Fibroblast of lung (primary cell): ENCODE results near the gene TIGD4. TPM values are rescaled to one million over a fixed set of nuclear protein-coding genes. Genes with fewer than 3 reads are reported as not detected.

ENCODE experiments used
- DNase-seq, 2 donors: peaks; one replicate each; pipeline versions ENCODE4 v3.0.0 to v3.0.0-alpha.2; 2010; ENCODE audit warnings: low read depth in 2 of 2
- H2AFZ ChIP-seq: 2 replicates; pipeline ENCODE4 v1.5.1; 2012; ENCODE audit warnings: low read length, control low read depth, inconsistent platforms
- H3K27ac ChIP-seq: 2 replicates; pipeline ENCODE4 v1.5.1; 2011; ENCODE audit warnings: low read length, control low read depth; ENCODE audit not compliant: insufficient read depth
- H3K27me3 ChIP-seq: 2 replicates; pipeline ENCODE4 v1.5.1; 2011; ENCODE audit warnings: mild to moderate bottlenecking, low read length; ENCODE audit not compliant: control insufficient read depth, insufficient read depth
- H3K36me3 ChIP-seq: 2 replicates; pipeline ENCODE4 v1.5.1; 2011; ENCODE audit warnings: low read length; ENCODE audit not compliant: control insufficient read depth, insufficient read depth
- H3K4me1 ChIP-seq: 2 replicates; pipeline ENCODE4 v1.5.1; 2011; ENCODE audit warnings: low read length; ENCODE audit not compliant: control insufficient read depth, insufficient read depth; ENCODE audit errors: extremely low read depth
- H3K4me2 ChIP-seq: 2 replicates; pipeline ENCODE4 v1.5.1; 2011; ENCODE audit warnings: low read length, control low read depth; ENCODE audit not compliant: insufficient read depth; ENCODE audit errors: extremely low read depth
- H3K4me3 ChIP-seq, 4 experiments: fragments of 200-600 bp in 1 of 4; sonication (generic) in 1 of 4; replicated peaks in 1 of 4; 2 replicates each; pipeline ENCODE4 v1.5.1; 2011 to 2016; ENCODE audit warnings: low read length in 4 of 4, low read depth in 3 of 4, mild to moderate bottlenecking in 3 of 4, control low read depth in 2 of 4, inconsistent platforms in 1 of 4, mixed read lengths in 1 of 4; ENCODE audit not compliant: insufficient read depth in 1 of 4; ENCODE audit errors: control extremely low read depth in 1 of 4
- H3K79me2 ChIP-seq: 2 replicates; pipeline ENCODE4 v1.5.1; 2012; ENCODE audit warnings: mild to moderate bottlenecking, low read length, inconsistent platforms; ENCODE audit not compliant: control insufficient read depth, insufficient read depth
- H3K9ac ChIP-seq: 2 replicates; pipeline ENCODE4 v1.5.1; 2011; ENCODE audit warnings: mild to moderate bottlenecking, low read length, control low read depth; ENCODE audit not compliant: insufficient read depth
- H3K9me3 ChIP-seq: 2 replicates; pipeline ENCODE4 v1.5.1; 2012; ENCODE audit warnings: low read depth, low read length; ENCODE audit not compliant: control insufficient read depth, insufficient read depth
- H4K20me1 ChIP-seq: 2 replicates; pipeline ENCODE4 v1.5.1; 2011; ENCODE audit warnings: low read length; ENCODE audit not compliant: control insufficient read depth, insufficient read depth; ENCODE audit errors: extremely low read depth
- CTCF ChIP-seq, 2 donors: IDR thresholded peaks in 1 of 2; conservative IDR thresholded peaks in 1 of 2; 1 replicate in 1 of 2; 2 replicates in 1 of 2; pipeline ENCODE4 v1.5.1; 2011 to 2012; ENCODE audit warnings: low read length in 2 of 2, control low read depth in 1 of 2, inconsistent platforms in 1 of 2, low read depth in 1 of 2, mild to moderate bottlenecking in 1 of 2
- EZH2 ChIP-seq: IDR thresholded peaks from 2 replicates; pipeline ENCODE4 v1.5.1; 2012; ENCODE audit warnings: low read length, control low read depth, mild to moderate bottlenecking; ENCODE audit errors: missing control alignments
- polyA plus RNA-seq, 2 donors: library from polyadenylated mRNA; depleted of rRNA in 1 of 2; stranded (reverse) in 1 of 2; unstranded in 1 of 2; fragments of >200 nt; gene quantifications; 2 replicates each; pipeline ENCODE4 v1.2.1, GENCODE V29; 2011 to 2012; ENCODE audit warnings: missing spikeins in 1 of 2
- total RNA-seq: library from RNA; depleted of rRNA; stranded (reverse); fragments of >200 nt; gene quantifications from 2 replicates; pipeline ENCODE4 v1.2.1, GENCODE V29; 2014

Gene TIGD4
- total and polyA plus RNA-seq, 2 donors (not counting 1 experiment from before 2014, with no cell fraction given): under 0.01 to 0.08 TPM

GRCh38 chr4:152763796-152764195 lies 15.7 kb downstream of the TIGD4 start:
- Histone ChIP-seq H3K36me3 (no peaks in the 10 kb centered on the region), H2AFZ (no peak overlapping the region), H3K79me2 (no peaks in the 10 kb centered on the region), H3K9ac (no peak overlapping the region), H3K27me3 (peaks cover 1% of the 10 kb centered on the region), H3K9me3 (no peaks in the 10 kb centered on the region), H3K4me2 (no peak overlapping the region), H3K27ac (no peak overlapping the region), H3K4me3 (no peak overlapping the region), H4K20me1 (no peaks in the 10 kb centered on the region), H3K4me1 (no peaks in the 10 kb centered on the region)
- TF ChIP-seq CTCF (conservative IDR thresholded peaks at IDR 0.05 in 1 of 2, IDR thresholded peaks at IDR 0.05 in 1 of 2; ENCODE audit: low read depth in 1 of 2, low read length in 2 of 2) (no peak), EZH2 (no peak)
- DNase-seq: no peak

GRCh38 chr4:152748619-152749018 lies 30.9 kb downstream of the TIGD4 start:
- Histone ChIP-seq H3K79me2 (no peaks in the 10 kb centered on the region), H3K27ac (no peak overlapping the region), H3K4me1 (no peaks in the 10 kb centered on the region), H3K9ac (no peak overlapping the region), H3K4me3 (no peak overlapping the region), H3K4me2 (no peak overlapping the region), H2AFZ (no peak overlapping the region), H3K27me3 (no peaks in the 10 kb centered on the region), H4K20me1 (no peaks in the 10 kb centered on the region), H3K9me3 (no peaks in the 10 kb centered on the region), H3K36me3 (no peaks in the 10 kb centered on the region)
- TF ChIP-seq CTCF (conservative IDR thresholded peaks at IDR 0.05 in 1 of 2, IDR thresholded peaks at IDR 0.05 in 1 of 2; ENCODE audit: low read depth in 1 of 2, low read length in 2 of 2): no peak
- no peak for TF ChIP-seq EZH2
- no peak for DNase-seq

- no peaks in the 10 kb centered on the region for H4K20me1 ChIP-seq
- no peaks in the 10 kb centered on the region for H3K79me2 ChIP-seq
- no peak for TF ChIP-seq CTCF (conservative IDR thresholded peaks at IDR 0.05 in 1 of 2, IDR thresholded peaks at IDR 0.05 in 1 of 2; ENCODE audit: low read depth in 1 of 2, low read length in 2 of 2)
- TF ChIP-seq EZH2: no peak
- no peaks in the 10 kb centered on the region for H3K27me3 ChIP-seq
- no peak overlapping the region for H3K27ac ChIP-seq
- no peak overlapping the region for H3K4me2 ChIP-seq
- no peaks in the 10 kb centered on the region for H3K4me1 ChIP-seq
- H3K9ac ChIP-seq: no peak overlapping the region
- no peak overlapping the region for H3K4me3 ChIP-seq
- H3K36me3 ChIP-seq: no peaks in the 10 kb centered on the region
- no peak overlapping the region for H2AFZ ChIP-seq
- H3K9me3 ChIP-seq: no peaks in the 10 kb centered on the region
- DNase-seq: no peak
Observed at GRCh38 chr4:152747444-152747843, 32.1 kb downstream of the TIGD4 start.
